Mucosa of stomach (tissue), 1 donor: Measurements from ENCODE around the gene SH3PXD2A.
A peak's percentile ranks its signal among the peaks of the same experiment; 100 is the strongest.

Experiments
- H3K27me3 ChIP-seq: one replicate; pipeline ENCODE4 v1.7.0; 2013; ENCODE audit warnings: mild to moderate bottlenecking, low read length; ENCODE audit not compliant: control insufficient read depth, insufficient read depth
- H3K36me3 ChIP-seq: one replicate; pipeline ENCODE4 v1.7.0; 2013; ENCODE audit warnings: low read length; ENCODE audit not compliant: control insufficient read depth, insufficient read depth
- H3K4me1 ChIP-seq: one replicate; pipeline ENCODE4 v1.7.0; 2013; ENCODE audit warnings: mild to moderate bottlenecking, low read length; ENCODE audit not compliant: control insufficient read depth, insufficient read depth
- H3K4me3 ChIP-seq: one replicate; pipeline ENCODE4 v1.7.0; 2013; ENCODE audit warnings: low read length
- H3K9ac ChIP-seq: one replicate; pipeline ENCODE4 v1.7.0; 2013; ENCODE audit warnings: mild to moderate bottlenecking, low read length, moderate library complexity
- H3K9me3 ChIP-seq: one replicate; pipeline ENCODE4 v1.7.0; 2013; ENCODE audit warnings: mild to moderate bottlenecking, low read length, moderate library complexity; ENCODE audit not compliant: control insufficient read depth
- donor health status: Pancreatic carcinoma.

The SH3PXD2A gene

DNA sequence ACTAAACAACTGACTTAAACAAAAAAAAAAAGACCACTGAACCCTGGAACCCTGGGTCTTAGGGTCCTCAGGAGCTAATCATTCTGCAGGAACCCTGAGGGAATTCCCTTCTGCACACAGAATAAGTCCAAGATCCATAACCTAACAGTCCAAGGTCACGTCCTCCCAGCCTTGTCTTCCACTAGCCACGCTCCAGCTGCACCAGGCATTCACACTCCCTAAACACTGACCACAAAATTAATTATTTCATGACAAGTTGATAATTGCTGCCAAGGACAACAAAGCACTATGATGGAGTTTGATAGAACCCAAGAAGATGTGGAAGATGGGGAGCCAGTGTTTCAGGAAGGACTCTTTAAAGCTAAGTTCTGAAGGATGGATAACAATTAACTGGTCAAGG, 130.6 kb downstream of the SH3PXD2A start:
- Histone ChIP-seq H3K36me3 (no peaks in the 10 kb centered on the region), H3K27me3 (no peaks in the 10 kb centered on the region), H3K4me1 (peaks cover 17% of the 10 kb centered on the region), H3K9me3 (no peaks in the 10 kb centered on the region), H3K4me3 (no peak overlapping the region), H3K9ac (no peak overlapping the region)

DNA sequence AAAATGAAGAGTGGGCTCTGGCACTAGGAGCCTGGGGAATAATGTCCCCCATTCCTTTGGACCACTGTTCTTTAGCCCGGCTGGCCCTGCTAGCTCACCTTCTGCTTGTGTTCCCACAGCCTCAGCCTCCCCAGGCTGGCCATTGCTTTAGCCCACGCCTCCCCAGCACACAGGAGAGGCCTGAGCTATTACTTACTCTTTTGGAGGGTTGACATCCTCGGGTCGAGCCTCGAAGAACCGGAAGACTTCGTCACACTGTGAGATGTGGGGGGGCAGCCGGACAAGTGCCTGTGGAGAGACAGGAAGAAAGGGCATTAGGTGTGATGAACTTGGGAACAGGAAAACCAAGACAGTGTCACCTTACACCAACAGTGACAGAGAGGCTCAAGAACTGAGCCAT, 131.3 kb downstream of the SH3PXD2A start:
- peaks cover 23% of the 10 kb centered on the region for H3K4me1 ChIP-seq
- no peak overlapping the region for H3K4me3 ChIP-seq
- H3K9ac ChIP-seq, result no peak overlapping the region
- H3K36me3 ChIP-seq, result no peaks in the 10 kb centered on the region
- H3K9me3 ChIP-seq, result no peaks in the 10 kb centered on the region
- no peaks in the 10 kb centered on the region for H3K27me3 ChIP-seq

DNA sequence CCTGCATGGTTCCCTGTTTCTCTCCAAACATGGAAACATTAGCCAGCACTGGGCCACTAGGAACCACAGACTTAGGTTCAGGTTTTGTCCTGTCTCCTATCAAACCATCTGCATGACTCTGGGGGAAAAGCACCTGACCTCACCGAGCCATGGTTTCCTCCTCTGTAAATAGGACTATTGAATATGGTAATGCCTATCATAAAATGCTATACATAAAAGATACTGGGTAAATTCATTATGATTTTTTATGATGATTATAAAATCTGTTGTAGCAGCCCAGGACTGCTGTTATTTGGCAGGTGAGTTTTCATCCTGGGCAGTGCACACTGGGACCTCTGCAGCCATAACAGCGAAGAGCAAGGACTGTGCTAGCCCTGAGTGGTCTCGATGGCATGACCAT, 131.8 kb downstream of the SH3PXD2A start:
- Histone ChIP-seq H3K9ac (no peak overlapping the region), H3K27me3 (no peaks in the 10 kb centered on the region), H3K4me3 (no peak overlapping the region), H3K9me3 (no peaks in the 10 kb centered on the region), H3K4me1 (peaks cover 28% of the 10 kb centered on the region), H3K36me3 (no peaks in the 10 kb centered on the region)

DNA sequence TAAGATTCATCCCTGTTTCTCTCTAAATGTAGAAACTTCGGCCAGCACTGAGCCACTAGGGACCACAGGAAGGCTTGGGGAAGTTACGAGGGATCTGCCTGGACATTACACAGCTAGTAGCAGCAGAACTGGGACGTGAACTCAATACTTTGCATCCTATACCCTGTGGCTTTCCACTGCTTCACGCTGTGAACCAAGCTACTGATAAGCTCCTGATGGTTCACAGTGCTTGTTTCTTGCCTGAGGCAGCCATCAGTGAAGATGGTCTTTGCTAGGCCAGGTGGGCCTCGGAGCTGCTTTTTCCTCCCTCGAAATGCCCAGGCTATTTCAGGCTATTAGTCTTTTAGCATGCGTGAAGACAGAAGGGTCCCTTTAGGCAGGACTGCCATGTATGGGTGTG, 132.7 kb downstream of the SH3PXD2A start:
- H3K27me3 ChIP-seq, result no peaks in the 10 kb centered on the region
- H3K4me3 ChIP-seq, result no peak overlapping the region
- no peaks in the 10 kb centered on the region for H3K36me3 ChIP-seq
- no peaks in the 10 kb centered on the region for H3K9me3 ChIP-seq
- H3K9ac ChIP-seq, result no peak overlapping the region
- peaks cover 33% of the 10 kb centered on the region for H3K4me1 ChIP-seq

DNA sequence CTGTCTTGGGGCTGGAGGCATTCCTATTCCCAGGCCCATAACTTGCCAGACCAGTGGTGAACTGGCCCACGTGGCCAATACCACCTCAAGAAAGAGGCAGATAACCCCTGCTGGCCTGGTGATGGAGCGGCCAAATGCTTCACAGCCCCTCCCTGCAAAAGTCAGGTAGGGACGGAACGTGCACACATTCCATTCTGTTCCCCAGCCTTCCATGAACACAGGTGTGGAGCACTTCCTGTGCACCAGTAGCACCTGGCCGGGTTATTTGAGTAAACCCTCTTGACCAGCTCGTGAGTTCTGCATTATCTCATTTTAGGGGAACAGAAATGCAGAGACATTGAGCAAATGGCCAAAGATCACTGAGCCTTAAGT, 134.4 kb downstream of the SH3PXD2A start:
- H3K4me3 ChIP-seq, result no peak overlapping the region
- H3K4me1 ChIP-seq, result peaks cover 50% of the 10 kb centered on the region
- no peaks in the 10 kb centered on the region for H3K27me3 ChIP-seq
- H3K36me3 ChIP-seq, result no peaks in the 10 kb centered on the region
- no peaks in the 10 kb centered on the region for H3K9me3 ChIP-seq
- H3K9ac ChIP-seq, result no peak overlapping the region

DNA sequence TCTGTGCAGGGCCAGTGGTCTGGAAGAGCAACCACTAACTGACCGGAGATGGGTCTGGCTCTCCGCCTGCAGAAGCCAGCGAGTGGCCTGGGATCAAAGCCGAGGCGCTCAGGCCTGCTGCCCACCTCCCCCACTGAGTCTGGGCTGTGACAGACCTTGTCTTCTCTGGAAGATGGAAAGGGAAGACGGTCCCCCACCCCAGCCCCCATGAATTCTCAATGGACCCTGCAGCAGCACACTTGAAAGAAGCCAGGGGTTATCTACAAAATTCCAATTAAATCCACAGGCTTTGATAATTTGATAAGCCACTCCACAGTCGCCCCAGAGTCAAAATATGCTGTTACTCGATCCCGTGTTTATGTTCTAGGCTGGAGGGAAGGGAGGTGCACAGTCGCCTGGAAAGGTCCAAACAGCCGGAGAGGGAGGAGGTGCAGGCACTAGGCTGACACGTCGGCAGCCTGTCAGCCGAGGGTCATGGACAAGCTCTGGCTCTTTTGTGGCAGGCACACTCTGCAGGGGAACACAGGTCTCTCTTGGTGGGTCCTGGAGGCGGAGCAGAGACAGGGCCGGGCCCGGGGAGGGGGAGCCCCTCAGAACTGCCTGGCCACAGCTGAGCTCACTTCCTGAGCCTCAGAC, 134.9 kb downstream of the SH3PXD2A start:
- Histone ChIP-seq H3K36me3 (no peaks in the 10 kb centered on the region), H3K9ac (no peak overlapping the region), H3K27me3 (no peaks in the 10 kb centered on the region), H3K4me1 (peaks cover 55% of the 10 kb centered on the region), H3K4me3 (no peak overlapping the region), H3K9me3 (no peaks in the 10 kb centered on the region)

DNA sequence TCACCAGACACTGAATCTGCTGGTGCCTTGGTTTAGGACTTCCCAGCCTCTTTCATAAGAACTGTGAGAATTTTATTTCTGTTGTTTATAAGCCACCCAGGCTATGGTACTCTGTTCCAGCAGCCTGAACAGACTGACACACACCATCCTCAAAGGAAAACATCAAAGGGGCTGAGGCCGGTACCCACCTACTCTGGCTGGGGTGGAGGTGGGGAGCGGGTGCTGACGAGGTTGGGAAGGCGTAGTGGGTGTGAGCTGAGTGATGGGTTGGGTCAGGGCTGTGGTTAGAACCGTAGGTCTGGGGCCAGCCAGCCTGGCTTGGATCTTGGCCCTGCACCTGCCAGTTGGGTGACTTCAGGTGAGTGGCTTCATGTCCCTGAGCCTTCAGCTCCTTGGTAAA, 136.3 kb downstream of the SH3PXD2A start:
- no peak overlapping the region for H3K4me3 ChIP-seq
- H3K9ac ChIP-seq, result peak overlapping the region; percentile 20
- peaks cover 58% of the 10 kb centered on the region for H3K4me1 ChIP-seq
- H3K36me3 ChIP-seq, result no peaks in the 10 kb centered on the region
- H3K27me3 ChIP-seq, result no peaks in the 10 kb centered on the region
- no peaks in the 10 kb centered on the region for H3K9me3 ChIP-seq

DNA sequence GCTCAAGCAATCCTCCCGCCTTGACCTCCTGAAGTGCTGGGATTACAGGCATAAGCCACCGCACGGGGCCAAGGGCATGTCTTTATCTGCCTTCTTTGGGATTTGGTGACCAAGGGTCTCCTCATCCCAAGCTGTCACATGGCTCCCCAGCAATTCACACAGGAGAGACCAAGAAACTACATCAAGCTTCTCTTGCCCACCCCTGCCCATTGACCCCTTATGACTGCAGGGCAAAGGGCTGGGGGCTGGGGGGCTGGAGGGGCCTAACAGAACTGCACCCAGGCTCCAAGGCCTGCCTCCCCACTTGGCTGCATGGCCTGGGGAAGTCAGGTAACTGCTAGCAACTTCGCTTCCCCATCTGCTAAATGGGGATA, 137.1 kb downstream of the SH3PXD2A start:
- Histone ChIP-seq H3K27me3 (no peaks in the 10 kb centered on the region), H3K9ac (no peak overlapping the region), H3K36me3 (no peaks in the 10 kb centered on the region), H3K9me3 (no peaks in the 10 kb centered on the region), H3K4me1 (peaks cover 59% of the 10 kb centered on the region), H3K4me3 (no peak overlapping the region)

DNA sequence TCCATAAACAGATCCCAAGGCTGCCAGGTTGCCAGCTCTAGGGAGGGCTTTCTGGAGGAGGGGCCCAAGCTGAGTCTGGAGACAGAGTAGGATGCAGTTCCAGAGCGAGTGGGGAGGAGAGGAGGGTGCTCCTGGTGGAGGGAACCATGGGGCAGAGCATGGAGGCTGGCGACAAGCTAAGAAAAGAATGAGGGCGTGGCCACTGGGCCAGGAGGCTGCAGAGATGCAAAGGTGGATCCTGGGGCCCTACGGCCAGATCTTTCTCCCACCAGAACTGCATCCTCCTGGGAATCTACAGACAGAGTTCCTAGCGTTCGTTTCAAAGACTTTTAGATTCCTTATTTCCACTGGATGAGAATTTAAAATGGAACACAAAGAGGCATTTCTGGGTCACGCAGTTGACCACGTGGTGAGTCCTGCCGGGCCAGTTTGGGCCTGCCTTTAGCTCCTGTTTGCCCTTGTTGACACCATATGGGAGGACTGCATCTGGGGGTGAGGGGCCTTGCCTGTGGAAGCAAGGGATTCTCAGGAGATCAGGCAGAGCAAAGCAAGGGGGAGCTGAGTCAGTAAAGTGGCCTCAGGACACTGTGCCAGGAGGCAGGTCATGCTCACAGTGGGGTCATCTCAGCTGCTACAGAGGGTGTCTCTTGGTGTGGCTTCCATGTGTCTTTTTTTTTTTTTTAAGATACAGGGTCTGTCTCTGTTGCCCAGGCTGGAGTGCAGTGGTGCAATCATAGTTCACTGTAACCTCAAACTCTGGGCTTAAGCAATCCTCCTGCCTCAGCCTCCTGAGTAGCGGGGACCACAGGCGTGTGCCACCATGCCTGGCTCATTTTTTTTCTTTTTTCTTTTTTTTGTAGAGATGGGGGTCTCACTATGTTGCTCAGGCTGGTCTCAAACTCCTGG, 137.8 kb downstream of the SH3PXD2A start:
- Histone ChIP-seq H3K9ac (no peak overlapping the region), H3K4me3 (no peak overlapping the region), H3K27me3 (no peaks in the 10 kb centered on the region), H3K36me3 (no peaks in the 10 kb centered on the region), H3K4me1 (peaks cover 63% of the 10 kb centered on the region), H3K9me3 (no peaks in the 10 kb centered on the region)

DNA sequence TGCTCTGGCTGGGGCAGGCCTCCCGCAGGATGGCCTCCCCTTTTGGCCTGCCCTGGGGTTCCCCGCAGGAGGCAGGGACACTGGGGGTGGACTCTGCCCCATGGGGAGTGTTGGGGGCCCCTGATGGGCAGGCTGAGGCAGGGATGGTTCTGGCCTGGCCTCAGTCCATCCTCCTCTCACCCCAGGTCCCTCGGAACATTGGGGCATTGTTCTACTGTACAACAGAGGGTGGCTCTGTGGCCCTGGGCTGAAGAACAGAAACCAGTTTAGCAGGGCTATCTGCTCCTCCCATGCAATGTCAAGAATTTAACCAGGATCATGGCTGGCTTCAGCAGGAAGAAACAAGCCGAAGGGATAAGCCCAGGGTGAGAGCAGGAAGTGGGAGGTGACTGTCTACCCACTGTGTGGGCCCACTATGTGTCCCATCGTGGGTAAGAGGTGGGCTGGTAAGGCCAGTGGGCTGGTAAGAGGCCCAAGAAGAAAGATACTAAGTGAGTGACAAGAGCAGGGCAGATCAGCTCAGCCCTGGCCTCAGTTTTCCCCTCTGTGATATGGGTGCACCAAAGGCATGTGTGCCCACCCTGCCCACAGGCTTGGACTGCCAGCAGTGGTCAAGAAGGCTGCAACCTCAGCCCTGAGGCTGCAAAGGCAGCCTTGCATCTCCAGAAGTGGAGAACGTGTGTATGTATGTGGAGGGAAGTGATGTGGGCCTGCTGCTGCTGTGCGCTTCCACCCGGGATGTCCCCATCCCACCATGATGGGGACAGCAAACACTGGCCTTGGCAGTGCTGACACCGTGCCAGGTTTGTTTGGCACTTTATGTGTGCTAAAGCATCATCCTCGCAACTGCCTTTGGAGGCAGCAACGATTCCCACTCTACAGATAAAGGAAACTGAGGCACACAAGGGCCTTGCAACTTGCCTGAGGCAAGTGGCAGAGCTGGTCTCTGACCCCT, 138.9 kb downstream of the SH3PXD2A start:
- no peaks in the 10 kb centered on the region for H3K9me3 ChIP-seq
- H3K27me3 ChIP-seq, result no peaks in the 10 kb centered on the region
- no peaks in the 10 kb centered on the region for H3K36me3 ChIP-seq
- no peak overlapping the region for H3K4me3 ChIP-seq
- H3K9ac ChIP-seq, result no peak overlapping the region
- H3K4me1 ChIP-seq, result peaks cover 61% of the 10 kb centered on the region

DNA sequence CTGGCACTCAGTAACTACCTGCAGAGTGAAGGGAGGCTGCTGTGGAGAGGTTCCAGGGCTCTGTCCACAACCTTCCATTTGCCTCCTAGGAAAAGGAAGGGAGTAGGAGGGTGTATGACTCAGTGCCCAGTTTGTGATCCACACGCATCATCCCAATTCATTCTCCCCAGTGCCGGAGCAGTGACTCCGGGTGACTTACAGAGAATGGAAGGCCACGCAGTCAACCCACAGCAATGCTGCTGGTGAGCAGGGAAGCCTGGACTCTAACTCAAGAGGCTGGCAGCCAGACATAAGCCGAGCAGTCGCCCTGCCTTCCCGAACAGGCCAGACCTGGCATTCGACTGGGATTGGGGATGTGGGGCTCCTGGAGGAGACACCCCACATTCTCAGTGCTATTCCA, 139.9 kb downstream of the SH3PXD2A start:
- Histone ChIP-seq H3K9ac (no peak overlapping the region), H3K36me3 (no peaks in the 10 kb centered on the region), H3K4me3 (no peak overlapping the region), H3K4me1 (peaks cover 50% of the 10 kb centered on the region), H3K27me3 (no peaks in the 10 kb centered on the region), H3K9me3 (no peaks in the 10 kb centered on the region)
